Coronary artery (tissue), 2 donors: ENCODE results near the gene POU1F1.

Source experiments
- DNase-seq: peaks from one replicate; pipeline ENCODE4 v3.0.0-alpha.2; 2017; ENCODE audit warnings: low spot score
- H3K27ac ChIP-seq, 2 donors: fragments of 200-600 bp; sonication (generic); one replicate each; pipeline ENCODE4 v1.5.1; 2016 to 2019
- H3K4me3 ChIP-seq: fragments of 200-600 bp; sonication (generic); 2 replicates; pipeline ENCODE4 v1.5.1; 2016; ENCODE audit warnings: mild to moderate bottlenecking, moderate library complexity
- TF ChIP-seq, protein P1 (sequence below): fragments of 200-600 bp; sonication (generic); IDR thresholded peaks from one replicate; pipeline ENCODE4 v1.5.1; 2019; ENCODE audit warnings: antibody characterized with exemption

The POU1F1 gene

DNA sequence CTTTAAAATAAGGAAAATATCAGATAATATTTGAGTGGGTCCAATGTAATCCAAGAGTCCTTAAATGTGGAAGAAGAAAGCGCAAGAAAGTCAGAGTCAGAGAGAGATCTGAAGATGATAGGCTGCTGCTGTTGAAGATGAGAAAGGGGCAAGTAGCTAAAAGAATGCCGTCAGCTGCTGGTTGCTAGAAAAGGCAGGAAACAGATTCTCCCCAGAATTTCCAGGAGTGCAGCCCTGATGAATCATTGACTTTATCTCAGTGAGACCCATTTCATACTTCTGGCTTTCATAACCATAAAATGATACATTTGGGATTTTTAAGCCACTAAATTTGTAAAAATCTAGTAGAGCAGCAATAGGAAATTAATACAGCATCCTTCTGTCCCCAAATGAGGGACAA lies 56.8 kb downstream of the POU1F1 start:
- Histone ChIP-seq H3K27ac (no peak overlapping the region), H3K4me3 (no peak overlapping the region)
- TF ChIP-seq, protein P1, sequence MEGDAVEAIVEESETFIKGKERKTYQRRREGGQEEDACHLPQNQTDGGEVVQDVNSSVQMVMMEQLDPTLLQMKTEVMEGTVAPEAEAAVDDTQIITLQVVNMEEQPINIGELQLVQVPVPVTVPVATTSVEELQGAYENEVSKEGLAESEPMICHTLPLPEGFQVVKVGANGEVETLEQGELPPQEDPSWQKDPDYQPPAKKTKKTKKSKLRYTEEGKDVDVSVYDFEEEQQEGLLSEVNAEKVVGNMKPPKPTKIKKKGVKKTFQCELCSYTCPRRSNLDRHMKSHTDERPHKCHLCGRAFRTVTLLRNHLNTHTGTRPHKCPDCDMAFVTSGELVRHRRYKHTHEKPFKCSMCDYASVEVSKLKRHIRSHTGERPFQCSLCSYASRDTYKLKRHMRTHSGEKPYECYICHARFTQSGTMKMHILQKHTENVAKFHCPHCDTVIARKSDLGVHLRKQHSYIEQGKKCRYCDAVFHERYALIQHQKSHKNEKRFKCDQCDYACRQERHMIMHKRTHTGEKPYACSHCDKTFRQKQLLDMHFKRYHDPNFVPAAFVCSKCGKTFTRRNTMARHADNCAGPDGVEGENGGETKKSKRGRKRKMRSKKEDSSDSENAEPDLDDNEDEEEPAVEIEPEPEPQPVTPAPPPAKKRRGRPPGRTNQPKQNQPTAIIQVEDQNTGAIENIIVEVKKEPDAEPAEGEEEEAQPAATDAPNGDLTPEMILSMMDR = no peak
- no peak for DNase-seq

DNA sequence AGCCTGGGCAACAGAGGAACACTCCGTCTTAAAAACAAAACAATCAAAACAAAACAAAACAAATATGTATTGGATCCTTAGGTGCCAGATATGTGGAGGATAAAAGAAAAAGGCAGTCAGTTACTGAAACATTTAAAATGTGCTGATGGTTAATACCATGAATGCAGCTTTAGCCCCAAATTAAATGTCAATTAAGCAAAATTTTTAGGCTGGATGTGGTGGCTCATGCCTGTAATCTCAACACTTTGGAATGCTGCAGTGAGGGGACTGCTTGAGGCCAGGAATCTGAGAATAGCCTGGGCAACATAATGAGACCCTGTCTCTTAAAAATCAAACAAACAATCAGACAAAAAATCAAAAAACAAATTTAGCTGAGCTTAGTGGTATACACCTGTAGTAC lies 57.8 kb downstream of the POU1F1 start:
- TF ChIP-seq, protein P1 = no peak
- H3K27ac ChIP-seq = no peak overlapping the region
- no peak for DNase-seq

More for the DNA sequence above, 57.8 kb downstream of the POU1F1 start:
- no peak overlapping the region for H3K4me3 ChIP-seq
